ENCODE results near the gene WASF3.

The WASF3 gene

GRCh38 chr13:26688286-26688685 lies 130.8 kb downstream of the WASF3 start:
- TF ChIP-seq SIN3A (IDR thresholded peaks at IDR 0.05; ENCODE audit: borderline replicate concordance, insufficient read depth, low read length) (no peak), TAF1 (IDR thresholded peaks at IDR 0.05; ENCODE audit: borderline replicate concordance, insufficient read depth, low read length) (no peak), FOXP2 (optimal IDR thresholded peaks at IDR 0.05; ENCODE audit: borderline replicate concordance, extremely low read depth, extremely low read length, insufficient read depth) (no peak), POLR2AphosphoS5 (IDR thresholded peaks at IDR 0.05; ENCODE audit: low read depth, low read length) (no peak), REST (IDR thresholded peaks at IDR 0.05; ENCODE audit: insufficient read depth in 1 of 2, low read depth in 2 of 2, low read length in 2 of 2) (no peak)

- TF ChIP-seq REST (IDR thresholded peaks at IDR 0.05; ENCODE audit: insufficient read depth in 1 of 2, low read depth in 2 of 2, low read length in 2 of 2), result no peak
- no peak for TF ChIP-seq SIN3A (IDR thresholded peaks at IDR 0.05; ENCODE audit: borderline replicate concordance, insufficient read depth, low read length)
- TF ChIP-seq POLR2AphosphoS5 (IDR thresholded peaks at IDR 0.05; ENCODE audit: low read depth, low read length), result no peak
- no peak for TF ChIP-seq TAF1 (IDR thresholded peaks at IDR 0.05; ENCODE audit: borderline replicate concordance, insufficient read depth, low read length)
- TF ChIP-seq FOXP2 (optimal IDR thresholded peaks at IDR 0.05; ENCODE audit: borderline replicate concordance, extremely low read depth, extremely low read length, insufficient read depth), result no peak
Observed at GRCh38 chr13:26688980-26689379, 131.5 kb downstream of the WASF3 start.

GRCh38 chr13:26693749-26694463 lies 136.4 kb downstream of the WASF3 start:
- TF ChIP-seq POLR2AphosphoS5 (IDR thresholded peaks at IDR 0.05; ENCODE audit: low read depth, low read length) (no peak), FOXP2 (optimal IDR thresholded peaks at IDR 0.05; ENCODE audit: borderline replicate concordance, extremely low read depth, extremely low read length, insufficient read depth) (no peak), SIN3A (IDR thresholded peaks at IDR 0.05; ENCODE audit: borderline replicate concordance, insufficient read depth, low read length) (no peak), TAF1 (IDR thresholded peaks at IDR 0.05; ENCODE audit: borderline replicate concordance, insufficient read depth, low read length) (no peak), REST (IDR thresholded peaks at IDR 0.05; ENCODE audit: insufficient read depth in 1 of 2, low read depth in 2 of 2, low read length in 2 of 2) (no peak)

- TF ChIP-seq POLR2AphosphoS5 (IDR thresholded peaks at IDR 0.05; ENCODE audit: low read depth, low read length) (no peak), REST (IDR thresholded peaks at IDR 0.05; ENCODE audit: insufficient read depth in 1 of 2, low read depth in 2 of 2, low read length in 2 of 2) (no peak), SIN3A (IDR thresholded peaks at IDR 0.05; ENCODE audit: borderline replicate concordance, insufficient read depth, low read length) (no peak), TAF1 (IDR thresholded peaks at IDR 0.05; ENCODE audit: borderline replicate concordance, insufficient read depth, low read length) (no peak), FOXP2 (optimal IDR thresholded peaks at IDR 0.05; ENCODE audit: borderline replicate concordance, extremely low read depth, extremely low read length, insufficient read depth) (no peak)
Observed at GRCh38 chr13:26694609-26695359, 137.3 kb downstream of the WASF3 start.
